HepG2 (cell line): ENCODE results near the gene SRRM2. TPM values are rescaled to one million over a fixed set of nuclear protein-coding genes. Genes with fewer than 3 reads are reported as not detected.

Experiments used
- CBFB ChIP-seq: sonication (generic); formaldehyde crosslinking; IDR thresholded peaks from 2 replicates; pipeline ENCODE4 v1.4.0; 2020; ENCODE audit warnings: missing genetic modification reagents
- HDAC1 ChIP-seq: sonication (generic); formaldehyde crosslinking; IDR thresholded peaks from 2 replicates; pipeline ENCODE4 v1.5.1; 2020; ENCODE audit warnings: mild to moderate bottlenecking, missing genetic modification reagents
- HNRNPLL ChIP-seq: fragments of 200-400 bp; formaldehyde crosslinking; IDR thresholded peaks from 2 replicates; pipeline ENCODE4 v1.6.1; 2017; ENCODE audit warnings: mild to moderate bottlenecking, low read depth, low read length; ENCODE audit not compliant: poor library complexity, severe bottlenecking
- KDM5B ChIP-seq: sonication (generic); formaldehyde crosslinking; IDR thresholded peaks from 2 replicates; pipeline ENCODE4 v1.4.0; 2020; ENCODE audit warnings: missing genetic modification reagents, mild to moderate bottlenecking, borderline replicate concordance
- MTA1 ChIP-seq: sonication (generic); formaldehyde crosslinking; IDR thresholded peaks from 2 replicates; pipeline ENCODE4 v1.4.0; 2020; ENCODE audit warnings: missing genetic modification reagents, mild to moderate bottlenecking, borderline replicate concordance
- PAWR ChIP-seq: sonication (generic); formaldehyde crosslinking; IDR thresholded peaks from 2 replicates; pipeline ENCODE4 v1.4.0; 2020; ENCODE audit warnings: missing genetic modification reagents, mild to moderate bottlenecking, borderline replicate concordance
- PHB2 ChIP-seq: fragments of 450-650 bp; IDR thresholded peaks from 2 replicates; pipeline ENCODE4 v1.6.1; 2018; ENCODE audit not compliant: partially characterized antibody
- POLR2A ChIP-seq, 2 experiments: IDR thresholded peaks; 2 replicates each; pipeline ENCODE4 v1.6.1; 2011; ENCODE audit warnings: low read depth in 2 of 2, low read length in 2 of 2, mild to moderate bottlenecking in 1 of 2, moderate library complexity in 1 of 2; ENCODE audit not compliant: insufficient read depth in 1 of 2
- RBAK ChIP-seq: sonication (generic); formaldehyde crosslinking; IDR thresholded peaks from 2 replicates; pipeline ENCODE4 v1.5.1; 2020; ENCODE audit warnings: mild to moderate bottlenecking, missing genetic modification reagents
- RFXAP ChIP-seq: sonication (generic); formaldehyde crosslinking; IDR thresholded peaks from 2 replicates; pipeline ENCODE4 v1.4.0; 2020; ENCODE audit warnings: missing genetic modification reagents, borderline replicate concordance
- SRF ChIP-seq: IDR thresholded peaks from 2 replicates; pipeline ENCODE4 v1.6.1; 2011; ENCODE audit warnings: mild to moderate bottlenecking, low read depth, low read length, moderate library complexity
- TEAD2 ChIP-seq: sonication (generic); formaldehyde crosslinking; IDR thresholded peaks from 2 replicates; pipeline ENCODE4 v1.9.0; 2021; ENCODE audit warnings: missing genetic modification reagents
- USF2 ChIP-seq, 2 experiments: sonication (generic) in 1 of 2; formaldehyde crosslinking in 1 of 2; IDR thresholded peaks; 2 replicates each; pipeline versions ENCODE4 v1.5.1 to v1.6.1; 2011 to 2020; ENCODE audit warnings: borderline replicate concordance in 1 of 2, low read depth in 1 of 2, low read length in 1 of 2, mild to moderate bottlenecking in 1 of 2, missing genetic modification reagents in 1 of 2, moderate library complexity in 1 of 2
- WIZ ChIP-seq: sonication (generic); formaldehyde crosslinking; IDR thresholded peaks from 2 replicates; pipeline ENCODE4 v1.5.1; 2020; ENCODE audit warnings: mild to moderate bottlenecking, missing genetic modification reagents
- ZBTB7B ChIP-seq: sonication (generic); formaldehyde crosslinking; IDR thresholded peaks from 2 replicates; pipeline ENCODE4 v1.4.0; 2020; ENCODE audit warnings: missing genetic modification reagents
- ZNF563 ChIP-seq: sonication (generic); formaldehyde crosslinking; IDR thresholded peaks from 2 replicates; pipeline ENCODE4 v1.8.0; 2022; ENCODE audit warnings: mild to moderate bottlenecking, moderate library complexity, missing genetic modification reagents
- ZNF574 ChIP-seq: sonication (generic); formaldehyde crosslinking; IDR thresholded peaks from 2 replicates; pipeline ENCODE4 v1.4.0; 2020; ENCODE audit warnings: missing genetic modification reagents
- ZNF720 ChIP-seq: sonication (generic); formaldehyde crosslinking; IDR thresholded peaks from 2 replicates; pipeline ENCODE4 v1.4.0; 2020; ENCODE audit warnings: missing genetic modification reagents
- ZNF772 ChIP-seq: sonication (generic); formaldehyde crosslinking; IDR thresholded peaks from 2 replicates; pipeline ENCODE4 v1.5.0; 2020; ENCODE audit warnings: mild to moderate bottlenecking, missing genetic modification reagents
- polyA plus RNA-seq, 8 experiments: library from polyadenylated mRNA; depleted of rRNA in 3 of 8; stranded (reverse) in 7 of 8; unstranded in 1 of 8; fragments of >200 nt; fragmentation: Illumina TruSeq in 4 of 8; extraction: Trizol in 4 of 8; gene quantifications; 2 replicates each; pipeline versions ENCODE4 v1.2.1 to v1.2.3, GENCODE V29; 2011 to 2016; ENCODE audit warnings: low read depth in 4 of 8, missing spikeins in 1 of 8, mixed read lengths in 1 of 8; ENCODE audit not compliant: insufficient read depth in 1 of 8
- total RNA-seq, 5 experiments: library from RNA; depleted of rRNA; stranded (reverse); fragments of >200 nt; fragmentation: Illumina TruSeq; extraction: Trizol; gene quantifications; 2 replicates each; pipeline ENCODE4 v1.2.3, GENCODE V29; 2016; ENCODE audit warnings: low read depth in 1 of 5
- TF ChIP-seq, protein P1 (sequence below): sonication (generic); formaldehyde crosslinking; conservative IDR thresholded peaks from 2 replicates; pipeline ENCODE4 v1.4.0; 2020; ENCODE audit warnings: mild to moderate bottlenecking, missing genetic modification reagents, moderate library complexity
- TF ChIP-seq, protein P2 (sequence below): IDR thresholded peaks from 2 replicates; pipeline ENCODE4 v1.6.1; 2018; ENCODE audit warnings: missing genetic modification reagents

SRRM2 gene
- total and polyA plus RNA-seq, 2 of the 13 experiments (the other 11 are each of a cell fraction or from before 2014, with no cell fraction given) = 50.4 to 112 TPM

DNA sequence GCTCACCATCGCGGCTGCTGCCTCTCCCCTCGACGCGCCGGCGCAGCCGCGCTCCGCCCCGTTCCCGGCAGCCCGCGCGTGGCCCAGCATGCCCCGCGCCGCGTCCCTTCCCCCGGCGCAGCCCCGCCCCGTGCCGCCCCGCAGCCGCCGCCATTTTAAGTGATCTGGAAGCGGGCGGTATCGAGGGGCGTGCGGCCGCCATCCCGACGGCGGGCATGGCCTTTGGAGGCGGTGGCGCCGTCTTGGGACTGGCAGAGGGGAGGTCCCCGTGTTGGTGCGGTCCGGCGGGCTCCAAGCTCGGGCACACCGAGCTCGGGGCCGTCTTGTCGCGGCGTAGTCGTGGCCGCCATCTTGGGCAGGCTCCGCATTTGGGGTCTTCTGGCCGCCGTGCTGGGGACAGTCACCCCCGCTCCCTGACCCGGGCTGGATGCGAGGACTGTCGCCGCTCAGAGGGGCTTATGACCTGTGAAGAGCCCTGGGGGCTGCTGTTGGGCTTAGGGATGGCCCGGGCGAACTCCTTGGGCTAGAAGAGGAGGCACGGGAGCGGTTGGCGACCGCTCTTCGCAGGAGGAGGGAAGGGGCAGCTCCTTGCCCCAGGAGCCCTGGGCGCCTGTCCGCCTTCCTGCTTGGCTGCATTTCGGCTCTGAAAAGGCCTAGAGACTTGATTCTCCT, 24.9 kb downstream of the SRRM2 start, which contains the start of gene ELOB (continued):
- TF ChIP-seq, protein P1, sequence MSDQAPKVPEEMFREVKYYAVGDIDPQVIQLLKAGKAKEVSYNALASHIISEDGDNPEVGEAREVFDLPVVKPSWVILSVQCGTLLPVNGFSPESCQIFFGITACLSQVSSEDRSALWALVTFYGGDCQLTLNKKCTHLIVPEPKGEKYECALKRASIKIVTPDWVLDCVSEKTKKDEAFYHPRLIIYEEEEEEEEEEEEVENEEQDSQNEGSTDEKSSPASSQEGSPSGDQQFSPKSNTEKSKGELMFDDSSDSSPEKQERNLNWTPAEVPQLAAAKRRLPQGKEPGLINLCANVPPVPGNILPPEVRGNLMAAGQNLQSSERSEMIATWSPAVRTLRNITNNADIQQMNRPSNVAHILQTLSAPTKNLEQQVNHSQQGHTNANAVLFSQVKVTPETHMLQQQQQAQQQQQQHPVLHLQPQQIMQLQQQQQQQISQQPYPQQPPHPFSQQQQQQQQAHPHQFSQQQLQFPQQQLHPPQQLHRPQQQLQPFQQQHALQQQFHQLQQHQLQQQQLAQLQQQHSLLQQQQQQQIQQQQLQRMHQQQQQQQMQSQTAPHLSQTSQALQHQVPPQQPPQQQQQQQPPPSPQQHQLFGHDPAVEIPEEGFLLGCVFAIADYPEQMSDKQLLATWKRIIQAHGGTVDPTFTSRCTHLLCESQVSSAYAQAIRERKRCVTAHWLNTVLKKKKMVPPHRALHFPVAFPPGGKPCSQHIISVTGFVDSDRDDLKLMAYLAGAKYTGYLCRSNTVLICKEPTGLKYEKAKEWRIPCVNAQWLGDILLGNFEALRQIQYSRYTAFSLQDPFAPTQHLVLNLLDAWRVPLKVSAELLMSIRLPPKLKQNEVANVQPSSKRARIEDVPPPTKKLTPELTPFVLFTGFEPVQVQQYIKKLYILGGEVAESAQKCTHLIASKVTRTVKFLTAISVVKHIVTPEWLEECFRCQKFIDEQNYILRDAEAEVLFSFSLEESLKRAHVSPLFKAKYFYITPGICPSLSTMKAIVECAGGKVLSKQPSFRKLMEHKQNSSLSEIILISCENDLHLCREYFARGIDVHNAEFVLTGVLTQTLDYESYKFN (CRISPR knock-in tag) = no peak
- TF ChIP-seq ZNF720 = no peak
- TF ChIP-seq, protein P2, sequence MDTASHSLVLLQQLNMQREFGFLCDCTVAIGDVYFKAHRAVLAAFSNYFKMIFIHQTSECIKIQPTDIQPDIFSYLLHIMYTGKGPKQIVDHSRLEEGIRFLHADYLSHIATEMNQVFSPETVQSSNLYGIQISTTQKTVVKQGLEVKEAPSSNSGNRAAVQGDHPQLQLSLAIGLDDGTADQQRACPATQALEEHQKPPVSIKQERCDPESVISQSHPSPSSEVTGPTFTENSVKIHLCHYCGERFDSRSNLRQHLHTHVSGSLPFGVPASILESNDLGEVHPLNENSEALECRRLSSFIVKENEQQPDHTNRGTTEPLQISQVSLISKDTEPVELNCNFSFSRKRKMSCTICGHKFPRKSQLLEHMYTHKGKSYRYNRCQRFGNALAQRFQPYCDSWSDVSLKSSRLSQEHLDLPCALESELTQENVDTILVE = no peak; the same call in 1 of the 2 replicates
- TF ChIP-seq MTA1 (CRISPR knock-in tag) = peak; percentile 75
- TF ChIP-seq ZBTB7B (CRISPR knock-in tag) = peak; percentile 82
- TF ChIP-seq ZNF574 (CRISPR knock-in tag) = peak; percentile 75
- TF ChIP-seq KDM5B (CRISPR knock-in tag) = no peak
- no peak for TF ChIP-seq RBAK
- TF ChIP-seq TEAD2 = no peak
- peak; percentile 59 for TF ChIP-seq HDAC1 (CRISPR knock-in tag)
- TF ChIP-seq RFXAP (CRISPR knock-in tag) = no peak
- TF ChIP-seq PAWR = no peak
- TF ChIP-seq WIZ (CRISPR knock-in tag) = no peak
- peak; percentile 39; the same call in 1 of the 2 replicates for TF ChIP-seq CBFB (CRISPR knock-in tag)
- TF ChIP-seq ZNF563 (CRISPR knock-in tag) = peak; percentile 65; the same call in 1 of the 2 replicates
- TF ChIP-seq POLR2A (IDR thresholded peaks at IDR 0.05; ENCODE audit: insufficient read depth in 1 of 2, low read depth in 2 of 2, low read length in 2 of 2) = peak; percentile 71 to 80
- TF ChIP-seq ZNF772 (CRISPR knock-in tag) = peak; percentile 66; the same call in 1 of the 2 replicates
- TF ChIP-seq USF2 (IDR thresholded peaks at IDR 0.05; ENCODE audit: low read depth, low read length) = no peak
- TF ChIP-seq USF2 (CRISPR knock-in tag; IDR thresholded peaks at IDR 0.05; ENCODE audit: borderline replicate concordance) = no peak
- no peak for TF ChIP-seq SRF
- peak; percentile 54 for TF ChIP-seq HNRNPLL
- TF ChIP-seq PHB2 = no peak
